NK-92 treated with Interleukin-12 subunit alpha and Interleukin-12 subunit beta, amount 100 ng/mL, for 24 hours (cell line): ENCODE measurements around the gene SPATA6L.

Source experiments
- DNase-seq: peaks from one replicate; lab custom pipeline; 2025; lab: John Stamatoyannopoulos, UW

SPATA6L gene

DNA sequence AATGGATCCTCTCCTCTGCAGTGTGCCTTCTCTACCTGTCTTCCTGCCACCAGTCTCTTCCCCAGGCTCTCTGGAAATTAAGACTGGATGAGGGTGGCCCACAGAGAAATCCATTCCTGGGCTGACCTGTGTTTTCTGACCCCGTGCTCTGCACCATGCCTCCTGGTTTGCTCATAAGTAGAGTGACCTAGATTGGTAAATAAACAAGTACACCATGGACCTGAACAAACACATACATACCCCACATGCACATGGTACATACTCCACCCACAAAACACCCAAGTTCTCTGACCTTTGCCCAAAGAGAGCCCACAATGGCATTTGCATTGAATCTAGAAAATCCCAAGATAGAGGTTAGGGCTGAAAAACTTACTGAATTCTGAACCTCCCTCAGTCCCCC is 81.6 kb downstream of the SPATA6L start:
- no peak for DNase-seq

DNA sequence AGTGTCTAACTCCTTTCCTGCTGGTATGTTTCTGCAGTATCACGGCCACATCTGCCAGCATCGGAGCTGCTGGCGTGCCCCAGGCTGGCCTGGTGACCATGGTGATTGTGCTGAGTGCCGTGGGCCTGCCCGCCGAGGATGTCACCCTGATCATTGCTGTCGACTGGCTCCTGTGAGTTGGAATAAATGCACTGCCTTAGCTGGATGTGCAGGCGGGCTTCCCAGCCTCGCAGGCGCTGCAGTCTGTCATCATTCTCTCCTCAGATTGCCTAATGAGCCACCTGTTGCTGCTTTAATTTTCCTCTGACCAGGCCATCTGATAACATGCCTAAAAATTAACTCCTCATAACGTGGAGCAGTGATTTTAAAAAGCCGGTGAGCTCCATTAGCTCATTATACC is 83.3 kb downstream of the SPATA6L start:
- no peak for DNase-seq

DNA sequence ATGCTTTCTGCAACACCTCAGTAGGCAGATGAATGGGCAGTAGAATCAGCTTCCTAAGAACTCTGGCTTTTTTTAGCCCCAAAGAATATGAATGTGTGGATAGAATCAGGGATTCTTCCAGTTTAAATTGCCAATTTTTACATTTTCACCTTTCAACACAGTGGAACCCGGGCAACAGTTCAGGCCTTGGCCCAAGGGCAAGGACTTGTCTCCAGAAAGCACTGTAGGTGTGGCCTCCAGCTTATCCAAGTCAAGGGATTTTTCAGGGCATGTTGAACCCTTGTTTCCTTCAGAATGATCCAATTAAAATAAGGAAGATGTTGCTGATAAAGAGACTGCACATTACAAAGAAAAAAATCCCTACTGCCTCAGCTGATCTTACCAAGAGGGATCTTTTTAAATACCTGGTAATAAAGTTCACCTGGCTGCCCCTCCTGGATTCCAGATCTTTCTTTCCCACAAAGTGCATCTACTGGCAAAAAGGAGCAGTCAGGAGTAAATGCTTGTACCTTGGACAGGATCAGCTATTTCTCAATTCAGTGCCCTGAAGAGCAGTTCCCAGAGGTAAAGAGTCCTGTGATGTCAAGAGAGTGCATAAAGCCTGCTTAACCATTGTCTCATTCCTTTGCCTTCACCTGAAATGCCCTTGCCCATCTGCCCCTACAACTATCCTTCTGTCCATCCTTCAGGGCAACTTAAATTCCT is 84.3 kb downstream of the SPATA6L start:
- DNase-seq: no peak

DNA sequence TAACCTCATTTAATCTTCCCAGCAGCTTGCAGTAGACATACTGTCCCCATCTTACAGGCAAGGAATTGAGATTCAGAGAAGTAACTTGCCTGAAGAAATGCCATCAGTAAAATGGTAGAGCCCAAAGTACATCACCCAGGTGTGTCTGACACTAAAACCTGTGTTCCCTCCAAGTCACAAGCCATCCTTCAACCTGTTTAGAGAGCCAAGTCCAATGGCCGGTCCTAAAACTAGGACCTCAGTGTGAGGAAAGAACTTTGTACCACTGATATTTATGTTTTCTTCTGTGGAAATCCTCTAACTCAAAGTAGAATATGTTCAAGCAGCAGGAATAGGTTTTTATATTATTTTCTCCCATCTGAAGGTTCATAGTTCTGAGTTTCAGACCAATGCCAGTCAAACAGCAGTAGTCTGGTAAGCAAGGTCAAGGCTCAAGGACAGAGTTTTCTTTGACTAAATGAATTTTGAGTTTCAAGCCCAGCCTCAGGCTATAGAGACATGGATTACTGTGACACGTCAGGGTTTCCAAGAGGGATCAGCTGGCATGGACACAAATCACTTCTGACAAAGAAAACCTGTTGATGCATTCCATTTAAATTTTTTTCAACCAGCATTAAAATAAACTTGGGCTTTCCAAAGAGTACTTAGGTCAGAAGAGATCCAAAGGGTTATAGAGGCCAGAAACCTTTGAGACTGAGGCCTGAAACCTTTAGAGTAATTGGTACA is 85.1 kb downstream of the SPATA6L start:
- DNase-seq: no peak

- DNase-seq: no peak
Measured at GRCh38 chr9:4579001-4579400, 87.3 kb downstream of the SPATA6L start.

- no peak for DNase-seq
Measured at GRCh38 chr9:4576448-4576847, 89.8 kb downstream of the SPATA6L start.

DNA sequence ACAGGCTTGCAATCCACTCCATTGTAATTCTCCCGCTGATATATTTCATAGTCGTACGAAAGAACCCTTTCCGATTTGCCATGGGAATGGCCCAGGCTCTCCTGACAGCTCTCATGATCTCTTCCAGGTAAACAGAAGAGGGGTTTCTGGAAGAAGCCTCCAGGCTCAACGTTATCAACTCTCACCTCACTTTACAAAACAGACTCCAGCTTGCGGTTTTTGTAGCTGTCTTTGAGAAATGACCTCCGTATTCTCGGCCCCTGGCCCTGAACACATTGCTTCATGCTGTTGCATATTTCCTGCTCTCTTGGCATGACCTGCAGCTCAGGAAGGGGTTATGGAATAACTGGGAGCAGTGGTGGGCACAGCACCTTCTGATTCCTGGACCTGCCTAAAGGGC is 90.3 kb downstream of the SPATA6L start:
- no peak for DNase-seq

GRCh38 chr9:4574657-4575243 is 91.5 kb downstream of the SPATA6L start:
- DNase-seq: no peak

- no peak for DNase-seq
Measured at GRCh38 chr9:4573634-4574389, 92.5 kb downstream of the SPATA6L start.

DNA sequence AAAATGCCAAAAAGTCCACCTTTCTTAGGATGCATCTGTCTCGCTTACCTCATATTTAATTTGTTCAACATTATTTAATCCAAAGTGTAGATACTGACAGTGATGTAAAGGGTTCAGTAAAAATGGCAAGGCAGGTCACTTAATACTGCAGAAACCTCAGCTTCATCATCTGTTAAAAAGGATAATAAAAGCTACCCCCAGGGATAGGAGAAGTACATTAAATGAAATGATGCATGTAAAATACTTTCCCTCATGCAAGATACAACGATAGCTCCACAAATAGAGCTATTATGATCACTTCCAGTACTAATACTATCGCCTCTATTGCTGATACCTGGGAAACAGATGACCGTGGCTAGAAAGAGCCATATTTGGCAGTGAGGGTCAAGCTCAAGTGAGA is 93.1 kb downstream of the SPATA6L start:
- DNase-seq: no peak

DNA sequence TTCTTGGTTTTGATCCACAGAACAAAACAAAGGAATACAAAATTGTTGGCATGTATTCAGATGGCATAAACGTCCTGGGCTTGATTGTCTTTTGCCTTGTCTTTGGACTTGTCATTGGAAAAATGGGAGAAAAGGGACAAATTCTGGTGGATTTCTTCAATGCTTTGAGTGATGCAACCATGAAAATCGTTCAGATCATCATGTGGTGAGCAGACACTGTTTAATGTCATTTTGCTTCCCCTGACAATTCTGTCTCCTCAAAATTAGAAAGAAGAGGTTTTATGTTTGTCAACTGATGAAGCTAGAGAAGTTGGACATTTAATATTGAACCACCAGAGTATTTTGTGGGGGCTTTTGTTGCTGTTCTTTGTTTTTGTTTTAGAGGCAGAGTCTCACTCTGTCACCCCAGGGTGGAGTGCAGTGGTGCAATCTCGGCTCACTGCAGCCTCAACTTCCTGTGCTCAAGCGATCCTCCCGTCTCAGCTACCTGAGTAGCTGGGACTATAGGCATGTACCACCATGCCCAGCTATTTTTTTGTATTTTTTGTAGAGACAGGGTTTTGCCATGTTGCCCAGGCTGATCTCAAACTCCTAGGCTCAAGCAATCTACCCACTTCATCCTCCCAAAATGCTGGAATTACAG is 94.0 kb downstream of the SPATA6L start:
- no peak for DNase-seq

DNA sequence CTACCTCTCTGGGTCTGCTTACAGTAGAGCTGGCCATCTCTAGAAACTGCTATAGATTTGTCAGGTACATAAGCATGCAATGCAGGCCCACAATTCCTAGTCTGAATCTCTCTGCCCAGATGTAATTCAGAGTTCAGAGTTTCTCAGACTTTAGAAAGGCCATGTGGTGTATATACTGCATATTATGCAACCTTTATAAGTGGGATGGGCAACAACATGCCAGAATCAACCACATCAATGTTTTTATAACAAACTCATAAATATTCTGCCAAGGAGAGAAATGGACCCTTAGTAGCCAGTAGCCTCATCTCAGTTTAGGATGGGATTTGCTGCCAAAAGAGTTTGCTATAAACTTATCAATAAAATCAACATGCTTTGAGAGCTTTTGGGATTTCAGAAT is 97.2 kb downstream of the SPATA6L start:
- no peak for DNase-seq

GRCh38 chr9:4567601-4568000 is 98.7 kb downstream of the SPATA6L start:
- no peak for DNase-seq

GRCh38 chr9:4566806-4567205 is 99.5 kb downstream of the SPATA6L start:
- DNase-seq: no peak

- no peak for DNase-seq
Measured at GRCh38 chr9:4563105-4563504, 103.2 kb downstream of the SPATA6L start.

DNA sequence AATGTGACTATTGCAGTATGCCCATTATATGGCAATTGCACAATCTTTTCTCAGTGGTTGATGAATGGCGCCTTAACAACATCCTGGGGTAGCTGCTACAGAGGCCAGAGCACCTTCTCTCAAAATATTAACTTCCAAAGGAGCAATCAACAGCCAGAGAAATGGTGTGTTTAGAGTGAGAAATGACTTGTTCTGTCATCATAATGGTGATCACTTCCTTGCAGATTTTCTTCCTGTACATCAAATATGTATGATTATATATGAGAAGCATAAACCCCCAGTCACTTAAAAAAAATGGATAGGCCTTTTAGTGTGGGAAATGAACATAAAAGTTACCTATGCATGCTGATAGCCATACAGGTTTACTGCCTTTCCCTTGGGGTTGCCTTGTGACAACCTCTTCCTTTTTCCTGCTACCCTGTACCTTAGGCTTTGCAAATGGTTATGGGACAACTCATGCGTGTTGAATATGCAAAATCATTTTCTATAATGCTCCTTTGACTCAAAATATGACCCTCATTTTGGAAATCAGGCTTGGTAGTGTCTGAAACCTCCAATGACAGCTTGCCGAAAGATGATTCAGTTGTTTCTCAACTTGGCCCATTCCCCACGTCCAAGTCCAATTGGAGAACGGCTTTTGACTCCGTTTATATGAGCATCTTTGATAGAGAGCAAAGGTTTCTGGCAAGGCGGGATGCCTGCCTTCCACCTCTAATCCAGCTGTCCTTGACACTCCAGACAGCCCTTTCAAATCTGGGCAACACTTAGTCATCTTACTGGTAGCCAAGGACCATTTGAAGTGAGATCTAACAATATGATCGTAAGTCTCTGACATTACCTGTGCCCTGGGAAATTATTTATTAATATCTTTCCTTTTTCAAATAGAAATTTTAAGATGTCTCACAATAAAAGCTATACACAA is 106.8 kb downstream of the SPATA6L start:
- DNase-seq: no peak

DNA sequence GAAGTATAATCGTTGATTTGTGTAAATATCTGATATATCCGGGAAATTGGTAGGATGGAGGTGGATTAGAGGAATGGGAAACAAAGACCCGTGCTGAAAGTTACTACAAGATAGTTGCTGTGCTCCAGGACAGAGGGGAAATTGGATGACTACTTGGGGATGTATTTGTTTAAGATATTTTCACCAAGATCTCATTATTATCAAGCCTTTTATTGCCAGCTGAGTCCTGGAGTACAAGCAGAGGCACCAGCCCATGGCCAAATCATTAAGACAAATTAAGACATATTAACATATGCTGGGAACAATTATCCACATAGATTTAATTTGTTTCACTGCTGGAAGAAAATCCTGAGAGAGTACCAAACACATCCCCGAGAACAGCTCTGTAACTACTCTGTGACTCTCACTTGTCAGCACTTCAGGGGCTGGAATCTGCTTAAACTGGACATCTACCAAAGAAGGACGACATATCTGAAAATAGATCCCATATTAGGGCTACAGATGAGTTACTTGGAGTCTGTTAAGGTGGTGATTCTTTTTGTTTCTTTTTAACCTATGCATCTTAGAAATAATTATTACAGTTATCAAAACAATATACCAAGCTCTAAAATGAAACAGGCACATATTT is 107.8 kb downstream of the SPATA6L start:
- DNase-seq: no peak

- DNase-seq: no peak
Measured at GRCh38 chr9:4555236-4555635, 111.0 kb downstream of the SPATA6L start.

DNA sequence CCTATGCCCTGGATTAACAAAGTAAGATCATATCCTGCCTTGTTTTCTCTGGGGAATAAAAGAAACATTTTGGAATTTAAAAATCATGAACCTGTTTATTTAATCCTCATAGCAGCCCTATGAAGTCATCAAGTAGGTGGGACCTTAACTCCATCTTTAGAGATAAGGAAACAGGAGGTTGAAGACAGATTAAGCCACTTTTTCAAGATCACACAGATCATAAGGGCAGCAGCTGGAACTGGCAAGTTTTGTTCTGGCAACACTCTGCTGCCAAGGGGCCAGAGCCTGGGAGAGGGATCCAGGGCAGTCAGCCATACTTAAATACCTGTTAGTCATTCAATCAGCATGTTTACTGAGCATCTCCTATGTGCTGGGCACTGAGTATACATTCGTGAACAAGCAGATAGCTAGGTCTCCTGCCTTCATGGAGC is 112.3 kb downstream of the SPATA6L start:
- no peak for DNase-seq

- DNase-seq: no peak
Measured at GRCh38 chr9:4550777-4551484, 115.3 kb downstream of the SPATA6L start.
